GM12865 (cell line): ENCODE measurements around the gene TPPP.

Experiments used
- DNase-seq: peaks from one replicate; pipeline ENCODE4 v3.0.0; 2010; ENCODE audit warnings: low read depth
- H3K4me3 ChIP-seq: 2 replicates; pipeline ENCODE4 v1.5.1; 2011; ENCODE audit warnings: mild to moderate bottlenecking, low read depth, low read length, control low read depth
- CTCF ChIP-seq: IDR thresholded peaks from 2 replicates; pipeline ENCODE4 v1.5.1; 2011; ENCODE audit warnings: low read length, control low read depth, low read depth, inconsistent platforms; ENCODE audit not compliant: insufficient read depth; ENCODE audit errors: missing control alignments

The TPPP gene

GRCh38 chr5:659496-660263 is 33.5 kb downstream of the TPPP start:
- H3K4me3 ChIP-seq: no peak overlapping the region
- no peak for TF ChIP-seq CTCF
- no peak for DNase-seq

- no peak overlapping the region for H3K4me3 ChIP-seq
- no peak for DNase-seq
- no peak for TF ChIP-seq CTCF
Measured at GRCh38 chr5:658103-658502, 35.0 kb downstream of the TPPP start.

- H3K4me3 ChIP-seq: no peak overlapping the region
- no peak for DNase-seq
- TF ChIP-seq CTCF: no peak
Measured at GRCh38 chr5:657570-657969, 35.6 kb downstream of the TPPP start.

- H3K4me3 ChIP-seq: no peak overlapping the region
- no peak for DNase-seq
- no peak for TF ChIP-seq CTCF
Measured at GRCh38 chr5:655406-655805, 37.7 kb downstream of the TPPP start.

GRCh38 chr5:654071-654778 is 38.9 kb downstream of the TPPP start:
- TF ChIP-seq CTCF: peak; percentile 1
- no peak for DNase-seq
- H3K4me3 ChIP-seq: no peak overlapping the region

- DNase-seq: no peak
- no peak overlapping the region for H3K4me3 ChIP-seq
- TF ChIP-seq CTCF: no peak
Measured at GRCh38 chr5:652773-653350, 40.3 kb downstream of the TPPP start.
